Measurements from ENCODE around the gene GAL3ST2.

Gene GAL3ST2

DNA sequence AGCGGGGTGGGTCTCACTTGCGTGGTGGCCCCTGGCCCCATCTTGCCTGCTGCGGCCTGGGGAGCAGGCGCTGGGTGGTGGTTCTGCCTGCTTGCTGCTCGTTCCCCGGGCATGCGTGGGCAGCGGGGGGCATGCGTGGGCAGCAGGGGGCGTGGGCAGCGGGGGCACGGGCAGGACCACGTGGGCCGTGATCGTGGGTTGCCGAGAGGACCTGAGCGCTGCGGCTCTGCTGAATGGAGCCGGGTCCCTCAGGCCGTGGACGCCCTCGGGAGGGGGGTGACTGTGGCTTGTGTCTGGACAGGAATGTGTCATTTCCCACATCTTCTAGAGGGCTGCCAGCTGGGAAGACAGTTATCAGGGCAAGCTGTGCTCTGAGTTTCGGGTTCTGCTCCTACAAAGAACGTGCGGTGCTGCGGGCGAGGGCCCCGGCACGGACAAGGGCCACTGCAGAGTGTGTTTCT, 8.3 kb upstream of the GAL3ST2 start:
- no peak overlapping the region for H3K4me3 ChIP-seq (ENCODE audit: low read depth, low read length)
- in situ Hi-C loops (cut with HindIII; ENCODE audit: low sequenced_read_pairs): no loop called here
- TF ChIP-seq, protein P1, sequence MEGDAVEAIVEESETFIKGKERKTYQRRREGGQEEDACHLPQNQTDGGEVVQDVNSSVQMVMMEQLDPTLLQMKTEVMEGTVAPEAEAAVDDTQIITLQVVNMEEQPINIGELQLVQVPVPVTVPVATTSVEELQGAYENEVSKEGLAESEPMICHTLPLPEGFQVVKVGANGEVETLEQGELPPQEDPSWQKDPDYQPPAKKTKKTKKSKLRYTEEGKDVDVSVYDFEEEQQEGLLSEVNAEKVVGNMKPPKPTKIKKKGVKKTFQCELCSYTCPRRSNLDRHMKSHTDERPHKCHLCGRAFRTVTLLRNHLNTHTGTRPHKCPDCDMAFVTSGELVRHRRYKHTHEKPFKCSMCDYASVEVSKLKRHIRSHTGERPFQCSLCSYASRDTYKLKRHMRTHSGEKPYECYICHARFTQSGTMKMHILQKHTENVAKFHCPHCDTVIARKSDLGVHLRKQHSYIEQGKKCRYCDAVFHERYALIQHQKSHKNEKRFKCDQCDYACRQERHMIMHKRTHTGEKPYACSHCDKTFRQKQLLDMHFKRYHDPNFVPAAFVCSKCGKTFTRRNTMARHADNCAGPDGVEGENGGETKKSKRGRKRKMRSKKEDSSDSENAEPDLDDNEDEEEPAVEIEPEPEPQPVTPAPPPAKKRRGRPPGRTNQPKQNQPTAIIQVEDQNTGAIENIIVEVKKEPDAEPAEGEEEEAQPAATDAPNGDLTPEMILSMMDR (IDR thresholded peaks at IDR 0.05; ENCODE audit: low read depth, low read length): no peak
- DNase-seq (ENCODE audit: low read depth, low spot score): no peak

DNA sequence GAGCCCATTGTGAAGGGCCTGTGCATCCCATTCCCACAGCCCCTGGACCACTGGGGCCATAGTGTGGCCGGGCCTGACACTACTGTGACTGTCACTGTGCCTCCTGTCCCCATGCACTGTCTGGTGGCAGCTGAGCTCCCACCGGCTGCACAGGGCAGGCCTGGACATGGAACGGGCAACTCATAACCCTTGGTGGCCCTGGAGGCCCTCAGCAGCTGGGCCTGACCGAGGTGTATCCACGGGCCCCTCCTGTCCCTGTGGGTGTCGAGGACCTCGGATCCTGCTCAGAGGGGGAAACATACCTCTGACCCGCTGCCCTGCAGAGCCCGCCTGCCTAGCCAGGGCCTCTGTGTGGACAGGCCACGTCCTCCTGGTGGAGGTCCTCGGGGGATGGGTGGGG, 7.8 kb upstream of the GAL3ST2 start:
- DNase-seq (ENCODE audit: low read depth, low spot score): no peak
- no peak overlapping the region for H3K4me3 ChIP-seq (ENCODE audit: low read depth, low read length)
- TF ChIP-seq, protein P1 (IDR thresholded peaks at IDR 0.05; ENCODE audit: low read depth, low read length): no peak
- in situ Hi-C loops (cut with HindIII; ENCODE audit: low sequenced_read_pairs): no loop called here

DNA sequence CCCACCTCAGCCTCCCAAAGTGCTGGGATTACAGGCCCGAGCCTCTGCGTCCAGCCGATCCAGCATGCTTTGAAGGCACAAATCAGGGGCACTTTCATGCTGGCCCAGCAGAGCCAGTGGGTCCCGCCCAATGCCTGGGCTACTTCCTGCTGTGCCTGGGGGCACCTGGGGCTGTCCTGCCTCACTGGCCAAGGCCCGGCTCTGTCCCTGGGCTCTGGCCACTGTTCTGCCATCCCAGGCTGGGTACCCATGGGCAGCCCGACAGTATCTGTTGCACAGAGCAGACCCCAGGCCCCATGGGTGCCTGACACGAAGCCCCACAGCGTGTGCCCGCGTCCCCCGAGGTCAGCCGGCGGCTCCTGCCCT, 6.8 kb upstream of the GAL3ST2 start:
- in situ Hi-C loops (cut with HindIII; ENCODE audit: low sequenced_read_pairs): no loop called here
- H3K4me3 ChIP-seq (ENCODE audit: low read depth, low read length): no peak overlapping the region
- TF ChIP-seq, protein P1 (IDR thresholded peaks at IDR 0.05; ENCODE audit: low read depth, low read length): no peak
- no peak for DNase-seq (ENCODE audit: low read depth, low spot score)

DNA sequence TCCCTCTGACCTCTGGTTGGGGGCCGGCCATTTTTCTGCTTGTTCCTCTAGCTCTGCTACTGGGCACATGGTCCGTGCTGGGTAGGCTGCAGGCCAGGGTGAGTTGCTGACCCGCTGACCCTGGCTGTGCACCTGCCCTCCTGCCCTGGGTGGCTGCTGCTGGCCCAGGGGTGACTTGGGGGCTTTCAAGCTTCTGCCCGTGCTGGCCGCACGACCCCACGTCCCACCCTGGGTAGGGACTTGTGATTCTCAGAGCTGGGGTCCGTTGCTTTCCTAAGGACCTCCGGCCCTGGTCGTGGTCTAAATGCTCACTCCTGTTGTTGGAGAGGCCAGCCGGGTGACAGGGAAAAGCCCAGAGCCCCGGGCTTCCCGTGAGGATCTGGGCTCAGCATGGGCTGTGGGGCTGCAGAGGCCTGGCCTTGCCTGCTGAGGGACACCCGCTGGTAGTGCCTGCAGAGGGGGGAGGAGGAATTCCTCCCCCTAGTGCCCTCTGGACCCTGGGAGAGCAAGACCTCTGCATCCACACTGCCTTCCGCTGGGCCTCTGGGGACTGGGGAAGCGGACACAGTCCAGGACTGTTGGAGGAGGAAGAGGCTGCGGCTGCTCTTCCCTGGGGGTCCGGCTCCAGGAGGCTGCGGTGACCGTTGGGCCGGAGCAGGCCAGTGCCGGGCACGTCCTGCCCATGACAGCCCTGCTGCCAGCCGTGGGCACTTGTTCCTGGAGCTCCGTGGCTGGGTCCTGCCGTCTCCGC, 6.3 kb upstream of the GAL3ST2 start:
- TF ChIP-seq, protein P1 (IDR thresholded peaks at IDR 0.05; ENCODE audit: low read depth, low read length): no peak
- no peak overlapping the region for H3K4me3 ChIP-seq (ENCODE audit: low read depth, low read length)

DNA sequence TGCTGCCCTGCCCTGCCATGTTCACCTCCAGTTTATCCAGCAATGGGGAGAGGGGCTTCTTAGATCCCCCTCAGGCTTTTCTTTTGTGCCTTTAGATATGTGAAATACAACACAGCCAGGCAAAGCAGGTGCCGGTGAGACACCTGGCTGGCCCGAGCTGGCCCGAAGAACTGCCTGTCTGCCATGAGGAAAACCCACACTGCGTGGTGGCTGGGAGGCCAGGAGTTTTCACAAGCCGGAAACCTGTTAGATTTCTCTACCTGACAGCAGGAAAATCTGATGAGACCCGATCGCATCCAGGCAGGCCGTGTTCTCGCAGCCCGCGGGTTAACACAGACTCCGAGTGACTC, 5.7 kb upstream of the GAL3ST2 start:
- no peak for DNase-seq (ENCODE audit: low read depth, low spot score)
- in situ Hi-C loops (cut with HindIII; ENCODE audit: low sequenced_read_pairs): no loop called here
- no peak overlapping the region for H3K4me3 ChIP-seq (ENCODE audit: low read depth, low read length)
- TF ChIP-seq, protein P1 (IDR thresholded peaks at IDR 0.05; ENCODE audit: low read depth, low read length): no peak

More for the DNA sequence above, 6.3 kb upstream of the GAL3ST2 start:
- in situ Hi-C loops (cut with HindIII; ENCODE audit: low sequenced_read_pairs): no loop called here
- DNase-seq (ENCODE audit: low read depth, low spot score): no peak

DNA sequence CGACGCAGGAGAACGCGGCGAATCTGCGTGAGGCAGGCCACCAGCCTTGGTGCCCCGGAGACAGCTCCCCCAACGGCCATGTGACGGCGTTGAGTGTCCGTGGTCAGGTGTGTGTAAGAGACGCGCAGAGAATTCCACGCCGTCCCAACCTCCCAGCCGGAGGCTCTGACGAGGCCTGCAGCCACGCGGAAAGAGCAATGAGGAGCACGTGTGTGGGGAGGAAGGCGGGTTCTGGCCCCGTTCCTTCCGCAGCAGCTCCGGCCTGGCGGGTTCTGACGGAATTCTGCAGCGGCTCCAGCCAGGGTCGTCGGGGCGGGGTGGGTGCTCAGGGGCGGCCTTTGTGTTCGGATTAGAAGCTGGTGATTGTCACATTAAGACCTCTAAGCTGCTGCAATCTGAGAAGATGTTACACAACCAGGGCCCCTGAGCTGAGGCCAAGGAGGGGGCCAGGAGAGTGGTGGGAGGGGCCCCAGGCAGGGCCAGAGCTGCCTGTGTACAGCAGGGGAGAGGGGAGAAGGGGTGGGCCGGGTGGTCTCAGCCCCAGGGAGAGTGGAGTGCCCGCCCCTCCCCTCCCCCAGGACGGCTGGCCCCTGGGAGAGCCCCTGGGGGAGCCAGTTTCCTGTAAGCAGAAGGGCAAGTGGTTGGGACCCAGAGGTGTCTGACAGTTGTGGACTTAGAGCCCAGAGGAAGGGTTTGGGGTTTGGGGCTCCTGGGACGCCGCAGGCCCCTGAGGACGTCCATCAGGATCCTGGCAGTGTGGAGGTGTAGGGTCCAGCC, 5.1 kb upstream of the GAL3ST2 start:
- H3K4me3 ChIP-seq (ENCODE audit: low read depth, low read length): no peak overlapping the region

More for the DNA sequence above, 5.1 kb upstream of the GAL3ST2 start:
- in situ Hi-C loops (cut with HindIII; ENCODE audit: low sequenced_read_pairs): no loop called here
- TF ChIP-seq, protein P1 (IDR thresholded peaks at IDR 0.05; ENCODE audit: low read depth, low read length): no peak
- DNase-seq (ENCODE audit: low read depth, low spot score): no peak

Data from astrocyte of the spinal cord (primary cell).